Kidney epithelial cell (primary cell): ENCODE results near the gene USB1. TPM values are rescaled to one million over a fixed set of nuclear protein-coding genes. Genes with fewer than 3 reads are reported as not detected.

Experiments
- DNase-seq: peaks from one replicate; pipeline ENCODE4 v3.0.0-alpha.2; 2010; ENCODE audit warnings: low read depth
- H3K27me3 ChIP-seq: 2 replicates; pipeline ENCODE4 v1.6.0; 2011; ENCODE audit warnings: low read length; ENCODE audit not compliant: control insufficient read depth, insufficient read depth
- H3K36me3 ChIP-seq: 2 replicates; pipeline ENCODE4 v1.5.1; 2011; ENCODE audit warnings: low read length; ENCODE audit not compliant: control insufficient read depth, insufficient read depth
- H3K4me3 ChIP-seq: 2 replicates; pipeline ENCODE4 v1.5.1; 2011; ENCODE audit warnings: low read depth, mild to moderate bottlenecking, control low read depth, low read length
- CTCF ChIP-seq: IDR thresholded peaks from 2 replicates; pipeline ENCODE4 v1.5.1; 2011; ENCODE audit warnings: mild to moderate bottlenecking, moderate library complexity, low read length, control low read depth, inconsistent platforms; ENCODE audit not compliant: insufficient read depth, poor library complexity, severe bottlenecking
- total RNA-seq: library from RNA; depleted of rRNA; stranded (reverse); fragments of >200 nt; gene quantifications from 2 replicates; pipeline ENCODE4 v1.2.3, GENCODE V29; 2015

USB1 gene
- total RNA-seq, 1 donor from 2014 or later = 50.2 TPM

DNA sequence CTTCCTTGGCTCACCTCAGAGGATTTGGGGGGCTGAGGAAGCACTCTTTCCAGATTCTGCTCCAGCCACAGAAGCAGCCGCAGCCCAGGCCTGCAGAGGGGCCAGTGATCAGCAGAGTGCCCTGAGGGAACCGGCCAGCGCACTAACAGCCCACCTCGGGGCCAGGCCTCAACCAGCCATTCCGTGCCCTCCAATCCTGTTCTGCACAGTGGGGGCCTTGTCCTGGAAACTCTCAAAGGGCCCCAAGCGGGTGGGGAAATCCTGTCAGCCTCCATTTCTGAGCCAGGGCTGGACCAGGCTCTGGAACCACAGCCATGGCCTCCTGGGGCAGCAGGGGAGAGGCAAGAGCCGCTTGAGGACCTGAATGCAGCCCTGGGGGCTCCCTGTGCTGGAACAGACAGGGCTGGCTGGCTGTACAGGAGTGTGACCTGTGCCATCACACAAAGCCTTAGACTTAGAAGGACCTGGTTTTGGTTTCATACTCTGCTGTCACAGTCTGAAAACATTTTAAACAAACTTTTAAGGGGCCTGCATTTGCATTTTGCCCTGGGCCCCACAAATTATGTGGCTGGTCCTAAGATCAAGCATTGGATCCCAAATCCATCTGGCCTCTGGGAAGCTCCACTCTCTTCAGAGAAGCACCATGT, 40.3 kb upstream of the USB1 start:
- TF ChIP-seq CTCF = no peak
- Histone ChIP-seq H3K4me3 (no peak overlapping the region), H3K27me3 (peaks cover 2% of the 10 kb centered on the region), H3K36me3 (no peaks in the 10 kb centered on the region)
- no peak for DNase-seq

DNA sequence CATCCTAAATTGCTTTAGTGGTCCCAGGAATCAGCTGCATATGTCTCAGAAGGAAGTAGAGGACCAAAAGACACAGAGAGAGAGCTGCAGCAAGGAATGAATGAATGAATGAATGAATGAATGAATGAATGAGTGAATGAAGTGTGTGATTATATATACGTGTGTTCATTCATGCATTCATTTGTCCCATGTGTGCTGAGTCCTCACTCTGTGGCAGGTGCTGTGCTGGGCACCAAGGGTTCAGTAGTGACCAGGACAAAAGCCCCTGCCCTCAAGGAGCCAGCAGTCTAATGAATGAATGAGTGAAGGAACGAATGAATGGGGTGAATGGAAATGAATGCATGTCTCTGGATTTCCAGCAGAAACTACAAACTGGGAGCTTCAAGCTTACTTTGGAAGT, 39.7 kb upstream of the USB1 start:
- TF ChIP-seq CTCF = no peak
- Histone ChIP-seq H3K27me3 (peaks cover 2% of the 10 kb centered on the region), H3K36me3 (no peaks in the 10 kb centered on the region), H3K4me3 (no peak overlapping the region)
- no peak for DNase-seq

DNA sequence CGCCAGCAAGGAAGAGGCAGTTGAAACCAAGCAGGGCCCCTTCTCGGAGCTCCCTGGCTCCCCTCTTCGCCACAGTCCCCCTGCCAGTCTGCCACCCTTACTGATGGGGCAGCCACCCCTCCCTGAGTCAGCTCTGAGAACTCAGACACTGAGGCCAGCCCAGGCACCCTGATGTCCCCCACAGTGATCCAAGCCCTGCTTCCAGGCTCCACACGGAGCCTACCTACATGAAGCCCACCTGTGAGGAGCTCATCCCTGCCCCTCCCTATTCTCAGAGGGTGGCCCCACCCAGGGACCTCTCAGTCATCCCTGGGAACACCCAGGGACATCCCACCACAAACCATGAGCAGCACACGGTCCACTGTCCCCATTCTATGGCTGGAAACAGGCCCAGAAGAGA, 39.2 kb upstream of the USB1 start:
- Histone ChIP-seq H3K27me3 (peaks cover 2% of the 10 kb centered on the region), H3K4me3 (no peak overlapping the region), H3K36me3 (no peaks in the 10 kb centered on the region)
- no peak for DNase-seq
- no peak for TF ChIP-seq CTCF

DNA sequence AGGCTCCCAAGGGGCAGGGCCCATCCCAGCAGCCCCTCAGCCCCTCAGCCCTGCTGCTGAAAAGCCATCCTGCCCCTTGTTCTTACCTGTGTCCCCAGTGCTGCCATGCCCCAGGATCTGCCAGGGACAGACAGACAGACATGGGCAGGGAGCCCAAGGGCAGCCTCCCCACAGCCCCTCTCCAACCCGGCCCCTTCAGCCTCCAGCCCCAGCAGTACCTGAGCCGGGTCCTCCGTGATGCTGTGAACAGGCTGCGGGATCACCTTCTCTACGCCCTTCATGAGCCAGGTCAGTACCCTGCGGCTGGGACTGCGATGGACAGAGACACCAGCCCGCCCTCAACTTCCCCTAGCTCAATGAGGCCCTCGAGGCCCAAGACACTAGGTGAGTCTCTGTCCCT, 38.5 kb upstream of the USB1 start:
- Histone ChIP-seq H3K27me3 (peaks cover 2% of the 10 kb centered on the region), H3K36me3 (no peaks in the 10 kb centered on the region), H3K4me3 (no peak overlapping the region)
- DNase-seq = no peak
- no peak for TF ChIP-seq CTCF

GRCh38 chr16:57964157-57964700, 37.0 kb upstream of the USB1 start:
- DNase-seq = no peak
- H3K4me3 ChIP-seq = no peak overlapping the region
- H3K27me3 ChIP-seq = peaks cover 2% of the 10 kb centered on the region
- no peak for TF ChIP-seq CTCF
- H3K36me3 ChIP-seq = no peaks in the 10 kb centered on the region
